ENCODE measurements around the gene CDC45.

Gene CDC45

DNA sequence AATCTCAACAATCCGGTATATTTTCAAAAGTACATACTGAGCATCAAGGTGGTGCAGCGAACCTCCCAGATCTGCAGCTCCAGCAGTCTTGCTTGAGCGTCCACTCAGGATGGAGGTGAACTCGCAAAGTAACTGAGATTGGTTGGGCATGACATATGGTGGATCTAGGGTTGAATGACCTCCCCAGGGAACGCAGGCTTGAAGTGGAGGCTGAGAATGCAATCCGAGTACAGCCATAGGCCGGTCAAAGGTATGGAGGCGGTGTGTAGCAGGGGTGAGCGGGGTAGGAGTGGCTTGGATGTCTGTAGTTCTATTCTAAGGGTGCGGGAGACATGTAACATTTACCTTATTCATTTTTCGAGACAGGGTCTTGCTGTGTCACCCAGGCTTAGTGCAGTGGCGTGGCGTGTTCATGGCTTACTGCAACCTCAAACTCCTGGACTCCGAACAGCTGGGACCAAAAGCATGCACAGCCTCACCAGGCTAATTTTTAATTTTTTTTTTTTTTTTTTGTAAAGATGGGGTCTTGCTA is 31.6 kb upstream of the CDC45 start:
- DNase-seq = peak; percentile 5

DNA sequence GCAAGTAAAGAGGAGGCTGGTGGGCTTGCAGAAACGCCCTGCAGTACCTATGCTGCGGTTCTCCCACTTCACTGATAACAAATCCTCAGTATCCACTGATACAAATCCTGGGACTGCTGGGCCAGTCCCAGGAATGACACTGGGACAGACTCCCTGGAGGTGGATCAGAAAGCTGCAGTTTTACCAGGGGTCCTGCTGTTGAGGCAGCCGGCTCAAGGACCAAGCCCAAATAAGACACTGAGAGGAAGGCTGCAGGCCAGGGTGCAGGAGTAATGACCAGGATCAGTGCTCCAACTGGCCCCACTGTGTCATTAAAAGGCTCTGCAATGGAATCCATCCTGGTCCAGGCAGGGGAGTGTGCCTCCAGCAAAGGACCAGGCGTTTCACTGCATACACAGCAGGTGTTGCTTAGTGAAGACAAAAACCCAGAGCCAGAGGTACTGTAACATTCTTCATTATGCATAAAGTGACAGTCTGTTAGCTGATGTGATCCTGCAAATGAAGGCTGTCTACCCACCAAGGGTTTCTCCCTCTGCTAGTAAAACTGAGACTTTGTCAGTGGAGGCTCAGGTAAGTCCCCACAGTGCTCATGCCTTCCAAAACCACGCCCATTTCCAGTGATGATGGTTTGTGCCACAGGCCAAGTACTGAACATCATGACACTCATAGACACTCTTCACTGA is 30.8 kb upstream of the CDC45 start:
- no peak for DNase-seq

DNA sequence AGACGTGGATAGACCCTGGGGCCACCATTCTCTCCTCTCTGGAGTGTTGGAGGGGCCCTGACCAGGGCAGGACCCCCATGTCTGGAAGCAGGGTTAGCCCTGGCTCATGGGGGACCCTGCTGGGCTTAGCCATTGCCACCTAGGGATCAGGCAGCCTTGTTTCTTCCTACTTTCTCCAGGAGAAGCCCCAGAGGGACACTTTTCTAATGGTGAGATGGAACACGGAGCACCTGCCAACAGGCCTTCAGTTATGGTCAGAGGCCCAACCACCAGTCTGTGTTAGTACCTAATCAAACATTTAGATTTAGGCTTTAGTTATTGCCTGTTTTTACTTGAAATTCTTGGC is 30.3 kb upstream of the CDC45 start:
- no peak for DNase-seq

DNA sequence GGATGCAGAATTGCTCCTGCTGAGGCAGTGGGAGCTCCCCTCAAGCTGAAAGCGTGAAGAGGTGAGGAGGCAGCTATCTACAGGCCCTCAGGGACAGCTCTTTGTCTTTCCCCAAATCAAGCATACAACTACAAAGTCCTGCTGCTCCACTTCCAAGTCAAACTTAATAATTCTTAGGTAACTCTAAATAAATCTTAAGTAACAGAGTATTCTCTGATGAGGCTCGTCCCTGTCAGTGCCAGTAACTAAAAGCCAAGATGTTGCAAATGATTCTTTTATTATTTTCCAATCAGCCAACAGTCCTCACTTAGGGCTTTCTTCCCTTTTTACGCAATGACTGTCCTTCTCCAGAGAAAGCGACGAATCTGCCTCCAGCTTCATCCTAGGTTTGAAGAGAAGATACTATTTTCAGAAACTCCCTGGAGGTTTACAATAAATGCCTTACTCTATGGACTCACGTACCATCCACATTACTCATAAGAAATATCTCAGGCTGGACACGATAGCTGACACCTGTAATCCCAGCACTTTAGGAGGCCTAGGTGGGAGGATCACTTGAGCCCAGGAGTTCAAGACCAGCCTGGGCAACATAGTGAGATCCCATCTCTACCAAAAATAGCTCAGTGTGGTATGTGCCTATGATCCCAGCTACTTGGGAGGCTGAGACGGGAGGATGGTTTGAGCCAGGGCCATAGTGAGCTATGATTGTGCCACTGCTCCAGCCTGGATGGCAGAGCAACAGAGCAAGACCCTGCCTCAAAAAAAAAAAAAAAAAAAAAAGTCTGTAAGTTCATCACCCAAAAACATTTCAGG is 29.2 kb upstream of the CDC45 start:
- DNase-seq = no peak

DNA sequence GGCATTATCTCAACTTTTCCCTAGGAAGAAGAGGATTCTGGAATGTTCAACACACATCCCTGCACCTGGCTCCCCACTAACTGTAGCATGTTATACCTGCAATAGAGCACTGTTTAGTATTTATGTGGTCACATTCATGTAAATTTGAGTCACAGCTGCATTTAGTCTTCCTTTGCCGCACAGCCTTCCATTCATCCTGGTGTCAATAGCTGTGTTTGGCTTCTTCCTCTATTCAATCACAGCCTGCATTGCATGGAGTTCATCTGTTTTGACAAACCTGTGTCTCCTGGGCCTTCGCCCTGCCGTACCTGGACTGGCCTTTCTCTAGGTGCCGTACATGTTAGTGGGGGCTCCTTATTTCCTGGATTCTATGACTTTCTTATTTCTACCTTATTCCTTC is 28.1 kb upstream of the CDC45 start:
- no peak for DNase-seq

DNA sequence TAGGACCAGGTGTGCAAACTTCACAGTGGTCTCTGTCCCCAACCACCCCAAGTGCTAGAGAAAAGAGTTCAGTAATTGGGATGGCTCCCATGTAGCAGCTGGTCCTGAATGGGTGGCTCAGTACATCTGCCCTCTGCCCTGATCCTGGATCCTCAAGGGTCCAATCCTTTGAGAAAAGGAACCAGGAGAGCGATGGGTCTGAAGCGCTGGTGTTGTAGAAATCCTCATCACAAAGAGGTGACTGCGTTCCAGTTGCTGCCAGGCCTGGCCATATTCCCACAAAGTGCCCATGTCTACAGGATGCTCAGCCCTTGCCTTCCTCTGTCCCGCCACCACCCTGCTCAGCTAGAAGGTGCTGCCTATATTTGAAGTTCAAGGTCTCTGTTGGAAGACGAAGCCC is 26.0 kb upstream of the CDC45 start:
- DNase-seq = no peak

DNA sequence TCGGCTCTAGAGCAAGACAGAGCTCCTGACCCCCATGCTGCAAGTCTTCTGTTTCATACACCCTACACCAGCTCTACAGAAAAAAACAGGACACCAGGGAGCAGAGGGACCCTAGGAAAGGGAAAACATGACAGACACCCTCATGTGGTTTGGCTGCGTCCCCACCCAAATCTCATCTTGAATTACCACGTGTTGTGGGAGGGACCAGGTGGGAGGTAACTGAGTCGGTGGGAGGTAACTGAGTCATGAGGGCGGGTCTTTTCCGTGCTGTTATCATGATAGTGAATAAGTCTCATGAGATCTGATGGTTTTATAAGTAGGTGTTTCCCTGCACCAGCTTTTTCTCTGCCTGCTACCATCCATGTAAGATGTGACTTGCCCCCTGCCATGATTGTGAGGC is 25.6 kb upstream of the CDC45 start:
- DNase-seq = no peak

DNA sequence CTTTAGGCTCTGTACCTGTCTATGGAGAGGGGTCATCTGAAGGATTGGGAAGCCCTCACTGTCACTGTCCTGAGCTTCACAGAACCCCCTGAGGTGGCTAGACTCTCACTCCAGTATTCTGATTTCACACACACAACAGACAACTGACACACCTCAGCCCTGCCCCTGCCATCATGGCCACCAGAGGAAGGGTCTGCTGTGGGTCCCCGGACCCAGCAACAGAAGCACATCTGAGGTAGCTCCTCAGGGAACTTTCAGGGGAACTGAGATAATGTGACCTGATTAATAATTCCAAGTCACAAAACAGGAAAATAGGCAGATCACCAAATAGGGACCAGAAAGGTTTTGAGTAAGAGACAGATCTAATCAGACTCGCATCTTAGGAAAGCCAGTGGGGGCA is 24.7 kb upstream of the CDC45 start:
- DNase-seq = no peak

DNA sequence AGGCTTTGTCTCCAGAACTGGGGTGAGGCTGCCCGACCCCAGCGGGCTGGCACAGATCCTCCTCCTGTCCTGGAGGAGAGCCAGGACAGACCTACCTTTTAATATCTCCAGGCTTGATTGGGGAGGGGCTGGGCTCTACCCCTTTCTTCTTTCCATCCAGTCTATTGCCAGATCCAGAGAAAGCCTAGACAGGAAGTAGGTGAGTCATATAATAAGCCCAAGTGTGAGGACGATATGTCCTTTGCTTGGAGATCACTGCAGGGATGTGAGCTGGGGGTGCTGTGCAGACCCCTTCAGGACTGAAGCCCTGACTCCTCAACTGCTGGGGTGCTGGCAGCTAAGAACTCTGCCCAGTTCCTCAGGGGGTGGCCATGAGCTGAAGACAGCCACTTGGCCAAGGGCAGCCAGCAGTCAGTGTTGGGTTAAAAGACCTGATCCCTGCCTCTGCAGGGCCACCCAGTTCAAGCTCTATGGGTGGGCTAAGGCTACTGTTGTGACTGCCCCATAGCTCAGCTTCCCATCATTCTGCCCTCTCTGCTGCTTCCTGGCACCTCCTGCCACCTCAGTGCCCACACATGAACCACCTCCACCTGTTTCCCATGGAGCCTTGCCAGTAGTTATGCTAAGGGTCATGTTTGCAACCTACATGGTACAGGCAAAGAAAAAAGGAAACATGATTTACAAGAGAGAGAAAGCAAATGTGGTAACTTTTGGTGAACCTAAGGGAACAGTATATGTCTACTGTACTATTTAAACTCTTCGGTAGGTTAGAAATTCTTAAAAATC is 23.9 kb upstream of the CDC45 start:
- DNase-seq = no peak

DNA sequence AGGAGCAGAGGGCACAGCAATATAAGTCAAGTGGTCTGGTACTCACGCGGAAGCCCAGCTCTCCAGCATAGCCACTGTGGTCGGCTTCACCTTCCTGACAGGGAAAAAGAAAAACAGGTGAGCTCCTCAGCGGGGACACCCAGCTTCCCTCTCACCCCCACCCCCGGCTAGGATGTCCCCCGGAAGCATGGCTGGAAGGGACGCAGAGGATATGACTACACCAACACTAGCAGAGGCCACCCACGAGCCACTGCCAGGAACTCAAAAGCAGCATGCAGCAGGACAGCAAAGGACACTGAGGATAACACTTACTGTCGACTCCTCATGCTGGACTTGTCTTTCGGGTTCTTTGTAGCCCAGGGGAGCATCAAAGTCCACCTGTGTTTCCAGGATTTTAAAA is 23.2 kb upstream of the CDC45 start:
- DNase-seq = no peak

DNA sequence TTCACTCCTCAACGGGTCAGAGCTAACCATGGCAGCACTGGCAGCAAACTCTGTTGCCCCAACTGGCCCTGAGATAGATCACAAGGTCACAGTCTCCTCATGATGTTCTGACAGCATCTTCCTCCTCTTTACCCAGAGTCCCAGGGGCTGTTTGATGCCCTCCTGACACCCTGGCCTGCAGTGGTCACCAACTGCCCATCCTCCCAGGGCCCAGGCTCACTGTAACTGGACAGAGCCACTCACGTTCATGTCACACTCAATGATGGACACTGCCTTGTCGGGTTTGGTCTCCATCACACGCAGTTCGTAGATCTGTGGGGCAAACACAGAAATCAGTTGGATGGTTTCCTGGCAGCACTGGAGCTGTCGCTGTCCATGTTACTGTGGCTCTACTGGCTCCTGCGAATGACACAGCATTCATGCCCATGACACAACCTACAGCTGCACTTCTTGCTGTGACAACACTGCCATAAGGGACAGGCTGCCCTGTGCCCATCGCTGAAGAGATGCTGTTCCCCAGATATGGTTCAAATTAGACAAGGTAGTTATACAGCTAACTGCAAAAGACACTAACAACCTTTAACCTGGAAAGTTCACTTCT is 21.8 kb upstream of the CDC45 start:
- DNase-seq = no peak

DNA sequence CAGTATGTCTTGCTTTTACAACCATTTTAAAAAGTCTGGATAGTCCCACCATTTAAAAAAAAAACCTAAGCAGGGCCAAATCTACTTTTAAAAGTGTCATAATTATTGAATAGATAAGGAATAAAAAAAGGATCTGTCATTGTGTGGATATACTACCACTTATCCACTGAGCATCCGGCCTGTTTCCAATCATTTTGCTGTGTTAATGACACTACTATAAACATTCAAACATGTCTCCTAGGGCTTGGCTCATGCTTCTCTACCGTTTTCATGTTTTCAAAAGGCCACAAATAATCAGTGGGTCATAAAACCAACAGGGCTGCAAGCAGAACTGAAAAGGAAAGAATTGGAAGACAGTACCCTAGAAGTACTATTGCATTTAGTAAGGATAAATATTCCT is 19.7 kb upstream of the CDC45 start:
- no peak for DNase-seq

DNA sequence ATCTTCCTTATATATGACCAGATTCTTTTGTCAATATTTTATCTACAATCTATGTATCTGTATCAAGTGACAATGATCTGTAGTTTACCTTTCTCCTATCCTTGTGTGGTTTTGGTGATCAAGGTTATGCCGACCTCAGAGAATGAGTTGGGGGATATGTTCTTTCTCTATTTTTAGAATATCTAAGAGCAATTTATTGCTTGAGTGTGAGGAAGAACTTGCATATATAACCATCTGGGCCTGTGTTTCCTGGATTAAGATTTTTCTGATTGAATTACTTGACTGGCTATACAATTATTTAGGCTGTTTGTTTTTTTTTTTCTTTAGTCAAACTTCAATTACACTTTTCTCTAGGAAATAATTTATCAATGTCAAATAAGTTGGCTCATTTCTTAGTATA is 18.2 kb upstream of the CDC45 start:
- no peak for DNase-seq

DNA sequence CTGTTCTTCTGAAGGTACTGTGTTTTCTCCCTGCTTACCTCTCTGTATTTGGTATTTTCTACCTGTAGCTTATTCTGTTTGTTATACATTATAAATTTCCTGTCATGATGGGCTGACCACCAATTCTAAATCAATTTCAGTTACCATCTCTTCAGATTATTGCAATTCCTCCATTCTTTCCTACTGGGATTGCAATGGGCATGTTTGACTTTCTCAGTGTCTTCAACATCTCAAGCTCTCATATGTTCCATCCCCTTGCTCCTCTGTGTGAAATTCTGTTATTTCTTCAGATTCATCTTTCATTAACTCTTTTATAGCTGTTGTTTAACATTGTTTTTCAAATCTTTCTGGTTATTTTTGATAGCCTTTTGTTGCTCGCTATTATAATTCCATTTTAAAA is 16.7 kb upstream of the CDC45 start:
- DNase-seq = no peak

DNA sequence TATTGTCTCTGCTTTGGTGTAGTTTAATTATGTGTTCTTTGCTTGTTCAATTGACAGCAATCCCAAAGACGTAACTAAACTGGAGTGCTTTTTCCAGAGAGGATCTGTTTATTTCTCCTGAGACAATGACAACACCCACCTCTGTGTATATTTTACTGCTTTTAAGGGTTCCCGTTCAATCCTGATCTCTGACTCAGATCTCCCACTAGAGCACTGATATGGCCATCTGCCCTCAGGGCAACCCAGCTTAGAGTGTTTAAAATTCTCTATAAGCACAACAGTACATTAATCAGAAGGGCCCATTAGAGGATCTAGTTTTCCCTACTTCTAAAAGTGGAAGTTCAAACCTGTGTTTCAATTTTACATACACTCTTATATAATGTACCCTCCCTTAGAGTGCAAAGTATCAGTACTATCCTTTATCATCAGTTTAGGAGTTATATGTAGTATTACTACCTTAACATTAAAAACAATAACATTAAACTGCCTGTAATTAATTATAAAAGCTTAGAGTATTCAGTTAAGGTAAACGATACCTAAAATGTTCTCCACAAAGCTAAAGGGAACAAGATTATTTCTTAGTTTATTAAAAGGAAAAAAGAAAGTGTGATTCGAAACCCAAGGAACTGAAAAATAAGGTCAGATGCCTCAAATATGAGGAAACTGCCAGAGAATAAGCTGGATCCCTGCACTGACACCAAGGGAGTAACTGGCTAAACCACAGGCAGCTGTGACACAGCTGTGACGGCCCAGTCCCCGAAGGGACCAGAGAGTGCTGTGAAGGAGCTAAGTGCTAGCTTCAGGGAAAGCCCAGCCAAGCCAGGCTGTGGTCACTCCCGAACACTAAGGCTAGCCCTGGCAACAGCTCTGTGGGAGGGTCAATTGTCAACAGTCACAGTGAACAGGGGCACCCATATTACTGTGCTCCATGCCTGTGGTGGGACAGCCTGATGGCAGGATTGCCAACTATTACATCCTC is 15.9 kb upstream of the CDC45 start:
- DNase-seq = no peak

DNA sequence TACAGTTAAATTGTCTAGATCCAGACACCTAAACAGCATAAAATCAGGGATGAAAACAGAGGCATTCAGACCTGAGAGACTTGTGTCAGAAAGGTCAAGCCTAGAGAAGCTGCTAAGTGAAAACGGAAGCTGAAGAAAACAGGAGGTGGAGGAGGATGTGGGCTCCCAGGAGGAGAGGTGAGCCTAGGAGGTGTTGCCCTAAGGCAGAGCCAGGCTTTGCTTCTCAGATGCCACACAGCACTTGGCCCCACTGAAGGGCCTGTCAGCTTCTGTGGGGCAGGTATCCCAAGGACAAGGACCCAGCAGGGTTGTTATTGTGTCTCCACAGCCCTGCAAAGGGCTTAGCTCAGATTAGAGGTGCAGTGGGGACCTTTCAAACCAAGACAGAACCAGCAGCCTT is 15.2 kb upstream of the CDC45 start:
- DNase-seq = no peak

DNA sequence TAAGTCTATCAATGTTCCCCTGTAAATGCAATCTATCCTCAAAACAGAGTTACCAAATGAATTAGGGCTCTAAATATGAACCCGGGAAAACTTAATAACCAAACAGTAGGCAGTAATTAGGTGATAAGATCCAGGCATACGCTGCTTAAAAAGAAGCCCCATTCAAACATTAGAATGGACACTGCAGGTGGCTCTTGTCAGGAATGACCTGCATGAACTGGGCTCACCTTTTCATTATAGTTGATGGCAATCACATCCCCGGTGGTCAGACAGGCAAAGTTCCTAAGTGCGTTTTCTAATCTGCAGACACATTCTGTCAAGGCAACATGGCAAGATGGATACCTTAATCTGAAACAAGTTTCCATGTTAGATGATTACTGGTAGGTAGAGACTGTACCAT is 14.7 kb upstream of the CDC45 start:
- DNase-seq = no peak

DNA sequence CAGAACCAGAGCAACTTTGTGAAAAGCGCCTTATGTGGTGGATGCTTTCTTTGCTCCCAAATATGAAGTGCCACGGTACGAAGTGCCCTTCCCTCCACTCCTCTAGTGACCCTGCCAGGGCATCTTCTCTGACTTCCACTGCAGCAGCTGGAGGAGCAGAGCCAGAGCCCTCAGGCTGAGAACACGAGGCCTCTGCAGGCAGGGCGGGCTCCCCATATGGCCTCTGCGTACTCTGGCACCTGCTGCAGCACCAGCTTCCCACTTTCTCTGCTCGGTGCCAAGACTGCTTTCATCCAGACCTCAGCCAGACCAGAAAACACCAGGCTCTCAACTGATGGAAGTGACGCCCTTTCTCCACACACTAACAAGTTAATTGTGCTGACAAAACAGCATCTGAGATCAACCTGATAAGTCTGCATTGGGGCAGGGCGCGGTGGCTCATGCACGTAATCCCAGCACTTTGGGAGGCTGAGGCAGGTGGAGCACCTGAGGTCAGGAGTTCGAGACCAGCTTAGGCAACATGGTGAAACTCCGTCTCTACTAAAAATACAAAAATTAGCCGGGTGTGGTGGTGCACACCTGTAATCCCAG is 13.5 kb upstream of the CDC45 start:
- no peak for DNase-seq

DNA sequence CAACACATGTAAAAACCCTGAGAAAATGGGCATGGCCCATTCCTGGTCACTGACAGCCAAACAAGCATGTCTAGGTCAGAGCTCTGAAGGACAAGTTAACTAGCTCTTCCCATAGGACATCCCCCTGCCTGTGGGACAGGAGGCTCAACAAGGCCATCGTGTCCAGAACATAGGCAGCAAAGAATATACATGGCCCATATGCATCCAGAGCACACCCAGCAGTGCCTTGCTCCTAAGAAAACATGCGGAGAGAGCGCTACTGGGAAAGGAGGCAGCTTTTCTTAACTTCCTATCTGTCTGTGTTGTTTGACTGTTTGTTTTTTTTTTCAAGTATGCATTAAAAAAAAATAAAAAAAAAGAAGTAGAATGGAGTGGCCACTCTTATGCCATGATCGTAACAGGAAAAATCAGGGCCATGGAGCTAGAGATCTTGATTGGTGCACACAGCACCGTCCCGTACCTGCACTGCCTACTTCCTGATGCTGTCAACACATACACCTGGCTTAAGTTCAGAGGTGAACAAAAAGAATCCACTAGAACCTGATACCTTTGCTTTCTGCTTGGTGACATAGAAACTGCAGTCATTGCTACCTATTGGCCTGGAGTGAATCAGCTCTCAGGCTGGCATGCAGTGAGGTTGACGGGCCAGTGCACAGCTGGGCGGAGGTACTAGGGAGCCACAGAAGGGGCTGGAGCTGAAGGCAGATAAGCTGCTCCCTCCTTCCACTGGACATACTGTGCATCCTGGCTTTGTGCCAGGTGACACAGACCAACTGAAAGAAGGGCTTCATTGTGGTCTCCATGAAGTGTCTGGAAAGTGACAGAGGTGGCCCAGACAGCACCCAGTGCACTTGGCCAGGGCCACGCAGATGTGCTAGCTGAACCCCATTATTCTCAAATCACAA is 12.6 kb upstream of the CDC45 start:
- no peak for DNase-seq

DNA sequence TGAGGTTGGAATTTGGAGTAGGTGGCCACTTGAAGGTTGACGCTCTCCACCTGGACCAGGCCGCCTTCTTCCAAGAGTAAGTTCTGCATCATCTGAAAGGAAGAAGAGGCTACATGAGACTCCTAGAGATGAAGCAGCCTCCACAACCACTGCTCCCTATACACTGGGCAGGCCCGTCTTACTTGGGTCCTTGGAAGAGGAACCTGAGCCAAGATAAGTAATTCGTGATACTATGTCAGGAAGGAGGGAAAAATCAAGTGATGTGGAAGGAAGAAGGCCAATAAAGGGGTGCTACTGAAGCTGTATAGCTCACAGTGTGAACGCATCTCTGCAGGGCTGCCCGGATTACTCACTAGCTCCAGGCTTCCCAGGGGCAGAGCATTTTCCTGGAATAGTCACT is 11.8 kb upstream of the CDC45 start:
- no peak for DNase-seq

DNA sequence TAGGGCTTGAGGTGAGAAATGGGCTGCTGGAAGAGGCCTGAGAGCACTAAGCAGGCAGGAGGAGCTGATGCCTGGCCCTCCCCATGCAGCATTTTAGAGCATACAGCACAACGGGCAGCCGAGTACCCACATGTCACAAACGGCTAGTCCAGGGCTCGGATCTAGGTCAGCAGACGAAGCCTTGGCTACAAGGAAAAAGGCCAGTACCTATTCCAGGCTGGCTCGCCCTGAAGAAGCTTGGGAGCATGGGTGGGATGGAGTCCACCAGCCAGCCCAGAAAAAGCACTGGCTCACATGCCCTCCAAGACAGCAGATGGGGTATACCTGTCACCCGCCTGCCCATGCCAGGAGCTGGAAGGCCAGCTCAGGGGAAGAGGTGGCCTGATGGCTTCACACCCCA is 10.3 kb upstream of the CDC45 start:
- no peak for DNase-seq

Measured in T-helper 9 cell (primary cell).